ENCODE measurements around the gene RRAS.

The RRAS gene

DNA sequence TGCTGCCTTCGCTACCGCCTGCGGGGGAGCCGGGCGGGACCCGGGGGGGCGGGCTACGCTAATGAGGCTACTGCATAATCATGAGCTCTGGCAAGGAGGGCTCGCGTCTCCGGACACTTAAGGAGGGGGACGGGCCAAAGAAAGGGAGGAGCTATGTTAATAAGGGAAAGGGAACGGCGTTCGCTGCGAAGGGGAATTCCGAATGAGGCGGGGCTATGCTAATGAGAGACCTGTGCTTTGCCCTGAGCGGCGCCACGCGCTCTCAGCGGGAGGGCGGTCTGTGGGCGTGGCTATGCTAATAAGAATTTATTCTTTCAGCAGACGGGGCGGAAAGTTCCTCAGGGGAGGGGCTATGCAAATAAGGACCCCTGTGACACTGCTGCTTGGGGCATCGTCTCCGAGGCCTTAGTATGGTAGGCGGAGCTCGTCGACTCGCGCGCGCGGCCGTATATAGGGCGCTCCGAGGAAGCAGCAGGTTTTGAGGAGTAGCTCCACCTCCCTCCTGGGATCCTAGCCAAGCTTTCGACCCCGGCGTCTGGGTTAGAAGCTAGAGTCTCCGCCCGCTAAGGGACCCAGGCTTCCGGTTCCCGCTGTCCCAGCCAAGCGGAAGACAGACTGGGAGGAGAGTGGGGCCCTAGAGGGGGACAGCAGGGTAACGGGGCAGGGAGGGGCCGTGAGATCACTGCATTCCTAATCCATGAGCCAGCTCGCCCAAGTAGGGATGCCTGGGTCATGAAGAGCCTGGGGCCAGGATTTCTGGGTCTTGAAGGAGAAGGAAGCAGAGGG lies at the start of gene RRAS:
Gene RRAS, minus strand, starts transcription at position 31 of the 786 bp plus-strand sequence. CDS start 45 bp downstream, outside the sequence.
- DNase-seq: peak; percentile 99

DNA sequence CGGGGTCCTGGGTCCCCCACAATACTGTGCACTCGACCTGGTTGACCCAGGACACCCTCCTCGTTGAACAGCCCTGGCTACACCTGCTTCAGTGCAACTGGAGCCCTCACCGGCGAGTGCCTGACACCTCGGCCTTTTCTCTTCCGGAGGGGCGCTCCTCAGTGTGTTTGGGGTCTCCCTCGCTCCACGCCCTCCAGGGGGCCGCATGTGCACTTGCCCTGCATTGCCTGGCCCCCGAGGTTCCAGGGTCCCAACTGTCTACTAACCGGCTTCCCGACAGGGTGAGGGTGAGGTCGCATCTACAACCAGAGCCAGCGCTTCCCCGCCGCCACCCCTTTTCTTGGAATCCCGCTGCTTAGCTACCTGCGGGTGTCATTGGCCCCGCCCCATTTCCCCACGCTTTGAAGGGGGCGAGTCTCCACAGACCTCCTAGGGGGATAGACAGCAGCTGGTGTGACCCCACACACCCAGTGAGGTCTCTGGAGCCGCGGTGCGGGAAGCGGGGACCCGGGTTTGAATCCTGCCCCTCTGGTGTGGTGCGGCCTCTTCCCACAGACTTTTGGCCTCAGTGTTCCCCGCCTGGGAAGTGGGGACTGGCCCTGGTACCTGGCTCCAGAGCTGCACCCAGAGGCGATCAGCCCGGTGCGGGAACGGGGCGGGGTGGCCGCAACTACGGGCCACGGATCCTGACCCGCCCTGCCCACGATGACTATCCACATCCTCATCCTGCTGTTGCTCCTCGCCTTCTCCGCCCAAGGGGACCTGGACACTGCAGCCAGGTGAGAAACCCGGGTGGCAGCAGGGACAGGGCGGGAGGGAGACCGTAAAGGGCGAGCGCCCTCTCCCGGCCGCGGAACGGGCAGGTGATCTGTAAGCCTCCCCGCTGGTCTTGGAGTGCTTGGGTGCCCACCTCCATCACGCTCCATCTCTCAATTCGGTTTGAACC lies 49.5 kb upstream of the RRAS start, which contains the start of gene ADM5:
Gene ADM5, plus strand, starts transcription at position 462 of the 946 bp plus-strand sequence. Its CDS starts 244 bp downstream, at position 706.
- peak; percentile 13 for DNase-seq

DNA sequence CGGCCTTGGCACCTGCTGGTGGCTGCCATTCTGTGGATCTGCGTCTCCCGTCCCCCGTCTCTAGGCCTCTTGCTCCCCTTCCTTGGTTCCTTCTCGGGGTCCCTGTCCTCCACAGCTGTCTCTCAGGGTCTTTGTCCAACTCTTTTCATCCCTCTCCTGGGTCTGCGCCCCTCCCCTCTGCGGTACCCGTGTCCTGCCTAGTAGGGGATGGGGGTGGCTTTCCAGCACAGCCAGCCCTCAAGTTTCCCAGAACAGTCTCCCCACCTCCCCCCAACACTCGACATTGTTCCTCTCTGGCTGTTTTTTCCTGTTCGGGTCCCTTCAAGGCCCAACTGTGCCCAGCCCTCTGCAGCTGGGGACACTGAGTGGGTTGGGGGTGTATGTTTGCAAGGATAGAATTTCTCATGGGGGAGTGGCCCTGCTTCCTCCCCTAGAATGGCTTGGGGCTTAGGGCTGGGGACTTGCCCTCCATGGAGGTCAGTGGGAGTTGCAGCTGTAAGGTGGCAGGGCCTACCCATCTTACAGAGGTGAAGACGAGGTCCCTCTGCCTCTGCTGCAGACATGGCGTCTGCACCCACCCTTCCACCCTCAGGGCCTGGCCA lies 48.7 kb upstream of the RRAS start:
- no peak for DNase-seq

DNA sequence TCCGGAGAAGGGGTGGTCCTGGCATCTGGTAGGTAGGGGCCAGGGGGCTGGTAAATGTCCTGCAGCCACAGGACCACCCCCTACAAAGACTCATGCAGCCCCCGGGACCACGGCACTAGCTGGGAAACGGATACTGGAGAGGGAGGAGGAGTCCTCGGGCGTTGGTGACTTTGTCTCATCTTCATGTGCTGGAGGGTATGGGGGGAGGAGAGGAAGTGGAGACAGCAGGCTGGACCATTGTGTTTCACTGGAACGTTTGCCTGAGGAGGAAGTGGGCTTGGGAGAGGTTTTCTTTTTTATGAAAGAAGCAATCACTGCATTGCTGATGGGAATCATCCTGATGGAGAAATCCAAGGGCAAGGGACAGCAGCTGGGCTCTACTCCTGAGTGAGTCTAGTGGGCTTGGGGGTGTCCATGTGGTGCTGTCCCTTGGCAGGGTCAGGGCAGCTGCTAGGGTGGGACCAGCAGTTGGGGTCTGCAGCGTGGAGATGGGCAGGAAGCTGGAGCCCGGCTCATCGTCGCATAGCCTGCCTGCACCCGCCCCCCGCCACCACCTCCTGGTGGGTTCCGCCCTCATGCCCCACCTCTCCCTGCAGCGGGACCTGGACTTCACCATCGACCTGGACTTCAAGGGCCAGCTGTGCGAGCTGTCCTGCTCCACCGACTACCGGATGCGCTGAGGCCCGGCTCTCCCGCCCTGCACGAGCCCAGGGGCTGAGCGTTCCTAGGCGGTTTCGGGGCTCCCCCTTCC lies 47.8 kb upstream of the RRAS start:
- DNase-seq: no peak

DNA sequence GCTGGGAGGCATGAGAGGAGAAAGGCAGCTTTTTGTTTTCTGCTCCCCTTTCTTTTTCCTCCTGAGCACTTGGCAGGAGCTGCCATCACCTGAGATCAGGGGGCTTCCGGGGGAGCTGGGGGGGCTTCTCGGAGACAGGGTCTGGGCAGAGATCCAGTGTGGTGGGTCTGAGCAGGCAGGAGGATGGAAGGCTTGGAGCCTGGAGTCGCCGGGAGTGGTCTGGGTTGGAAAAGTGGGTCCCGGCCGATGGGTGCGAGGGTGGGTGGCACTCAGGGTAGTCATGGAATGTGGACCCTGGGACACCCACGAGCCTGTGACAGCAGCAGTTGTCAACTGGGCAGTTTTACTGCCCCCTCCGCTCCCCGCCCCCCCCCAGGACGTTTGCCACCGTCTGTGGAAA lies 47.2 kb upstream of the RRAS start:
- no peak for DNase-seq

DNA sequence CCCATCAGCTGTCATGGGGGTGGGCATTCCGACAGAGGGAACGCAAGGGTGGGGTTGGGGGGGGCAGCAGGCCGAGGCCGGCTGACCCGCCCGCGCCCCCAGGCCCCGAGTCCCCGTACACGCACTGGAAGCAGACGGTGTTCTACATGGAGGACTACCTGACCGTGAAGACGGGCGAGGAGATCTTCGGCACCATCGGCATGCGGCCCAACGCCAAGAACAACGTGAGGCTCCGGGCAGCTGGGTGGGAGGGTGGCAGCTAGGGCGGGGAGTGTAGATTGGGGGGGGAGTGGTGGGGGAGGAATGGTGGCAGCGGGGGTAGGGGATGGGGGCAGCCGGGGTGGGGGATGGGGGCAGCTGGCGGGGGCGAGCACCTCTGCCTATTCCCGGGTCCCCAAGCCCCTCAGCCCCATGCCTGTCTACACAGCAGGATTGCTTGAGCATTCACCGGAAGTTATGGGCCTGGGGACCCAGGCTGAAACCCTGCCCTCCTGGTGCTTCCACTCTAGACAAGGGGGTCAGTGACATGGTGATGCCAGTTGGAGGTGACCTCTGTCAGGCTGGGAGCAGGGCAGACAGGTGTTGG lies 46.7 kb upstream of the RRAS start:
- no peak for DNase-seq

DNA sequence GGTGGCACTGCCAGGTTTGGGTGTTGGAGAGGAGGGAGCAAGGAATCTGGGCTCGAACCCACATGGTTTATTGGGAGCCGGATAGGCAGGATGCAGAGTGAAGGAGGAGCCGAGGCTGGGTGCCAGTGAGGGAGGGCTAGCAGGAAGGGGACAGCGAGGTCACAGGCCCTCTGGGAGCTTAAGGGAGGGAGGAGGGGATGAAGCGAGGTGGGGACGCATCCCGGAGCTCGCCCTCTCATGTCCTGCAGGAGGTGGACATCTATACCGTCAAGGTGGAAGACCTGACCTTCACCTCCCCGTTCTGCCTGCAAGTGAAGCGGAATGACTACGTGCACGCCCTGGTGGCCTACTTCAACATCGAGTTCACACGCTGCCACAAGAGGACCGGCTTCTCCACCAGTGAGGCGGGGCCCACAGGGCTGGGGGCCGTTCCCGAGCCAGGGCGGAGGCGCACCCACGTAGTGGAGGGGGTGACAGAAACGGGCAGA lies 45.9 kb upstream of the RRAS start:
- DNase-seq: no peak

DNA sequence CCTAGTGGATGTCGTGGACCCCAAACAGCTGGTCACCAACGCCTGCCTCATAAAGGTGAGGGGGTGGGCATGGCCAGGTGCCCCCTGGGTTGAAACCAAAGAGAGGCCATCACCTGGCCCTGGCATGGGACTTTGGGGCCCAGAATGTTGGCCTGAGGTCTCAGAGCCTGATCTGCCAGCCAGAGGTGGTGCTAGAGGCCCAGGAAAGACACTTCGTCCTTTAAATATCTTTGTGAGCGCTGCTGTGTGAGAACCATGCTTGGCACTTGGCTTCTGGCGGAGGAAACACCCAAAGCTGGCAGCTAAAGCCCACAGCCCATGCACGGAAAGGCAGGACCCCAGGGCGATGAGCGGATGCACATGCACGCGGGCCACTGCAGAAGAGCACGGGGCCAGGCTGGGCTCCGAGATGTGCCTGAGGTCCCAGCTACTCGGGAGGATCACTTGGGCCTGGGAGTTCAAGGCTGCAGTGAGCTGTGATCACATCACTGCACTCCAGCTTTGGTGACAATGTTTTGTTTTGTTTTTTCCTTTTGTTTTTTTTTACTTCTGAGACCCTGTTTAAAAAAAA lies 45.1 kb upstream of the RRAS start:
- no peak for DNase-seq

DNA sequence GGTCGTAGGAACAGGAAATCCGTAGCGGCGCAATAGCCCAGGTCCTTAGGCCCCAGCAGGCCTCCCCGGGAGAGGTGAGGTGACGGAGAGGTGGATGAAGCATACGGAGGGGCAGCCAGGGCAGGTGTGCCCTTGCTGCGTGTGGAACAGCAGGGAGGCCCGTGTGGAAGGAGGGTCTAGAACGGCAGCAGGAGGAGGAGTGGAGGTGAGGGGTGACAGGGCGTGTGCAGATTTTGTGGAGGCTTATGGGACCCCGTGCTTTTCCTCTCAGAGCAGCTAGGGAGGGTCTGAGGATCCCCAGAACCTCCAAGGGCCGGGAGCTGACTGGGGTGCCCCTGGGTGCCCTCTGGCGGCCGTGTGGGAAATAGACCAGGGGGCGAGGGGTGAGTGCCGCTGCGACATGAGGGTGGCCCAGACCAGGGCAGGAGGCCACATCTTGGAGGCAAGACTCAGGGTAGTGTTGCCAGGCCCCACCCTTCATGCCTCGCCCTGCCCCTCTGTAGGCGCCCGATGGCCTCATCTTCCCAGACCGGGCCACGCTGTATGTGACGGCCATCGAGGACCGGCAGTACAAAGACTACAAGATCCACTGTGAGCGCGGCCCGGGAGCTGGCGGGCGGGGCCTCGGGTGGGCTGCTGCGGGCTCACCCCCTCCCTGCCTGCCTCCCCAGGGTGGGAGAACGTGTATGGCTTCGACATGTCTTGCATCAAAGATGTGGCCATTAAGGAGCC lies 44.5 kb upstream of the RRAS start:
- DNase-seq: no peak

DNA sequence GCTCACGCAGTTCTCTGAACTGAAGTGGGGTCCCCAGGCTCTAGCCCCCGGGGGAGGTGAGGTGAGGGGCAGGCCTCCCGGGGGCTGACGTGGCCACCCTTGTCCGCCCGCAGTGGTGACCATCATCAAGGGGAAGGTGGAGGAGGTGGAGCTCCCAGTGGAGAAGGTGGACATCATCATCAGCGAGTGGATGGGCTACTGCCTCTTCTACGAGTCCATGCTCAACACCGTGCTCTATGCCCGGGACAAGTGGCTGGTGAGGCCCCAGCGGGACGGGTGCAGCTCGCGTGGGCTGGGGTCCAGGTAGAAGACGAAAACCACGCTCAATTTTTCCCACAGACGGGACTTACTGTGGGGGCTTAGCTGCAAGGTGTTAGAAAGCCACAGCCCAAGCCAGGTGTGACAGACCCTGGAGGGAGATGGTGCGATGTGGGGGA lies 43.9 kb upstream of the RRAS start:
- no peak for DNase-seq

DNA sequence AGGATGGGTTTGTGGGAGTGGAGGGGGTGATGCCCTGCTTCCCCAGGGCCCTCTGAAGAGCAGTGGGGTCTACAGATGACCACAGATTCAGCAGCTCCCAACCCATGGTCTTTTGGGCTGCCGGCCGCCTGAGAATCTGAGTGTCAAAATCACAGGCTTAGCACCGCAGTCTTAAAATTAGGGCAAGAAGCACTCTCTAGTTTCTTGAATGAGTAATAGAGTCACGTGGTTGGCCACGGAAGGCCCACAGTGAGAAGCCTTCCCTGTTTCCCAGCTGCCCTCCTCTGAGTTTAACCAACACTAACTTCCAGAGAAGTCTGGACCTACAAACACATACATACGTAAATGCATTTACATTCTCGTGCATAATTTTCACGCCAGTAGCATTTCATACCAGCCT lies 42.3 kb upstream of the RRAS start:
- DNase-seq: no peak

DNA sequence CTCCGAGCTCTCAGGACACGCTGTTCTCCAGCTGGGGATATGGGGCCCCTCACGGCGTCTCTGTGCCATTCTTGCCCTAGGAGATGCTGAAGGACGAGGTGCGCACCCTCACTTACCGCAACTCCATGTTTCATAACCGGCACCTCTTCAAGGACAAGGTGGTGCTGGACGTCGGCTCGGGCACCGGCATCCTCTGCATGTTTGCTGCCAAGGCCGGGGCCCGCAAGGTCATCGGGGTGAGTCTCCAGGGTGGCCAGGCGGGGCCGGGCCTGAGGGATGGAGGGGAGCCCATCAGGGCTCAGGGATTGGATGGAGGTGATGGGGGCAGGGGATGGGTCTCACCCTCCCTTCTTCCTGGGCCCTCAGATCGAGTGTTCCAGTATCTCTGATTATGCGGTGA lies 41.9 kb upstream of the RRAS start:
- no peak for DNase-seq

DNA sequence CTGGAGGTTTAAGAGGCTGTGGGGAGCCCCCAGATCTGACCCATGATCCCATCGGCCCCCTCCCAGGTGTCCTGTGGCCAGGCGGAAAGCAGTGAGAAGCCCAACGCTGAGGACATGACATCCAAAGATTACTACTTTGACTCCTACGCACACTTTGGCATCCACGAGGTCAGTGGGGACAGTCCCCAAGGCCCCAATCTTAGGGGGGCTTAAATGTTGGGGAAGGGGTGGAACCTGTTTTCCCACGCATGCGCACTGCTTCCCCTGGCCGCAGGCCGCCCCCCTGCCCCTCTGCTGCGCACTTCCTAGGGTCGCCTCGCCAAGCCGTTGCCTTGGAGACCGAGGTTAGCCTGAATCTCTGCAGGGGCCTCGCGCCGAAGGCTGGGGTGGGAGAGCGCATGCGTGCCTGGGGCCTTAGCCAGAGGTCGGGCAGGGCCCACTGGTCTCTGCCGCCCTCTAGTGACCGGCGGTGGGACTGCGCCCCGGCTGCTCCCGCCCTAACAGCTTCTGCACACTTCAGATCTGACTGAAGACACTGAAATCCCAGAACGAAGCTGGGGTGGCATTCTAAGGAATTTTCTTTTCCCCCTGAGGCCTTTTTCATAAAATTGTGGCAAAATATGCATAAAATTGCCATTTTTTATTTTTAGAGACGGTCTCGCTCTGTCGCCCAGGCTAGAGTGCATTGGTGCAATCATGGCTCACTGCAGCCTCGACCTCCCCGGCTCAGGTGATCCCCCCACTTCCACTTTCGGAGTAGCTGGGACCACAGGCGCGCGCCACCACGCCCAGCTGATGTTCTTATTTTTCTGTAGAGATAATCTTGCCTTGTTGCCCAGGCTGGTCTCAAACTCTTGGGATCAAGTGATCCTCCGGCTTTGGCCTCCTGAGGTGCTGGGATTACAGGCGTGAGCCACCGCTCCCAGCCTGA lies 40.7 kb upstream of the RRAS start:
- peak; percentile 74 for DNase-seq

DNA sequence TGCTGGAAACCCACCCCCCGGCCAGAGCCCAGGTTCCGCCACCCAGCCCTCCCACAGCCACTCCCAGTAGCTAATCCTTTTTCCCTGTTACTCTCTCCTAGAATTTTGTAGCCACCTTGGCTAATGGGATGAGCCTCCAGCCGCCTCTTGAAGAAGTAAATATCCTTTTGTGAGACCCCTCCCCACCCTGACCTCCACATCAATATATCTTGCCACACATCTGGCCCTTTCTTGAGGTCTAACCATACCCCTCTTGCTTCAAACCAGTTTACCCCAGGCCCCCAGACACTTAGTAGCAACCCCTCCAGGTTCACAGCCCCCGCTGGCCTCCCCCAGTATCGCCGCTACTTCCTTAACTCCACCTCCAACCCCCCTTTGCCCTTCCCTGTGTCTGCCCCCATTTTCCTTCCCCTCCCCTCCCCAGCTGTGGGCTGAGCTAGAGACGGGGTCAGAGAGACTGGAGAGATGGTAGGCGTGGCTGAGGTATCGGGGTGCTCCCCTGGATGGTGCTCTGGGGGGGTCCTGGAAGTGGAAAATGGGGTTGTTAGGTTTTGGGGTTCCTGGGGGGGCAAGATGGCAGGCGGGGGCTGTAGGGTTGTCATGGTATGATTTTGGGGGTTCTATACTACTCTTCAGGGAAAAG lies 39.9 kb upstream of the RRAS start:
- DNase-seq: no peak

DNA sequence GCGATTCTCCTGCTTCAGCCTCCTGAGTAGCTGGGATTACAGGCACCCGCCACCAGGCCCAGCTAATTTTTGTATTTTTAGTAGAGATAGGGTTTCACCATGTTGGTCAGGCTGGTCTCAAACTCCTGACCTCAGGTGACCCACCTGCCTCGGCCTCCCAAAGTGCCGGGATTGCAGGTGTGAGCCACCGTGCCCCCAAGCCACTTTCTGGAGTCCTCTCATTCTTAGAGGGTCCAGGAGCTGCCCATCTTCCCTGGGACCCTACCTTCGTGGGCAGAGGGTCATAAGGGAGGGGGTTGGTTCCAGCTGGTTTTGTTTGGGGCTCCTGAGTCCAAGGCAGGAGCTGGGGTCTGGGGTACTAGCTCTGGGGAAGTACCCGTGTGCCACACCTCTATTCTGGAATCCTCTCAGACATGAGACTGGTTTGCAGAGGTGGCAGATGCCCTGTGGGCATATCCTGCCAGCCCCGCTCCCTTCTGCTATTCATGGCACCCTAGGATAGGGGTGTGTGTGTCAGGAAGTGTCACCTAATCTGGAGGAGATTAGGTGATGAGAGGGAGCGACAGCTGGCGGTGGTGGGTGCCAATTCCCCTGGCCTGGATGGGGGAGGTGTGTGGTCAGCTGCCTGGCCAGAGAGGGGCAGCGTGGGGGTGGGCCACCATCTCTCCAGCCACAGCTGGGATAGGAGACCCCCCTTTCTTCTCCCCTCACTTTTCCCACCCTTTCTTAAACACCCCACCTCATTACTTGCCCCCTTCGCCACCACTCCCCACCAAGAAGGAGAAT lies 39.2 kb upstream of the RRAS start:
- peak; percentile 0 for DNase-seq

DNA sequence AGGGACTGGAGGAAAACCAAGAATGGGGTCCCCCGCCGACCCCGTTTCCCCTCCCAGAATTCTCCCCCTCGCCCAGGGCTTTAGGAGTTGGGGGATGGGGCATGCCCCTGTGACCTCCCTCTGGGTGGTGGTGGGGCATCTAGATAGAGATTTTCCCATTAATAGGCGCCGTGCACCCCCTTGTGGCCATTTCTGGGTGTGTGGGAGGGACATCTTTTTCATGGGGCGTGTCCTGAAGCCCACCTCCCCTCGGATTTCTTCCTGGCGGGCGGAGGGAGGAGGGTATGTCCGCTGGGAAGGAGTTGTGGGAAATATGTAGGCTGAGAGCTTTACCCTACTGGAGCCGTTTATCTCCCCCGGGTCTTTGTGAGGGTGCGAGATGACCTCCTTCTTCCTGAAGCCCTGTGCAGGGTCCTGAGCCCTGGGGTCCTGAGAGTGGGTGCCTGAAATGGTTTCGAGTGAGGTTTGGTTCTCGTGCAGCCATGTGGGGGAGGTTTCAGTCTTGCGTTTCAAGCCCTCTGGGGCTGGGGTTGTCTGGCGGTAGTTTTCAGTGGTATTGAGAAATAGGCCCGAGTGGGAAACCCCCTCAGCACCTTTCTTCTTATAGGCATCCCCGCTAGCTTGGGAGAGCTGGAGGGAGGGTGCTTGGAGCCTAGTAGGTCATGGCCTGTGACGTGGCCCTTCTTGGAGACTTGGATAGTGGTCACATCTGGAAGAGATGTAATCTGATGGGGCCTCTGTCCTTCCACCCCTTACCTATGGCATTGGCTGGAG lies 38.1 kb upstream of the RRAS start:
- DNase-seq: peak; percentile 2

DNA sequence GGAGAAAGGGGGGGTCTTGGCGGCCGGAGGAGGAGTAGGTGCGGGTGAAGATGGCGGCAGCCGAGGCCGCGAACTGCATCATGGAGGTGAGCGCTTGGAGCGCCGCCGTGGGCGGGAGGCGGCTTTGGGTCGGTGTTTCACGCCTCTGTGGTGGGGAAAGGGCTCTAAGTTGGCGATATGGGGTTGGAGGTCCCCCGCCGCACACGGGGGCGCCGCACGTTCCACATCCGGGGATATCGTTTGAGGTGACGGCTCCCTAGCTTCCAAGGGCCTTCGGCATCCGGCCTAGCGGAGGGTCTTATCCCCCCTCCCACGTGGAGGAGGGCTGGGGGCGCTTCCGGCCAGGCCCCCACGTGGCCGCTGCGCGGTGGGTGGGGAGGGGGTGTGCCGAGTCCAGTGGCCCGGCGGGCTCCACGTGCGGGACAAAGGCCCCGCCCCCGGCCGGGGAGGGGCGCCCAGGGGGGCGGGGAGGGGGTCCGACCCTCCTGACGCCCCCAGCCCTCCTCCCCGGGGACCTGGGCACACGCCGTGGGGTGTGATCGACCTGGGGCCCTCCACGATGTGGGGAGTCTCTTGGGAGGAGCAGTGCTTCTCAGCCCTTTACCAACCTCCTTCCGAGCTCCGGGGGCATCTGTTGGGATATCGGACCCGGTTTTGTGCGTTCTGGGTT lies 37.4 kb upstream of the RRAS start, which contains the start of gene PRMT1:
Gene PRMT1, plus strand, starts transcription at position 41 of the 670 bp plus-strand sequence. Its CDS starts 10 bp downstream, at position 51.
- no peak for DNase-seq
